ENCODE results near the gene ADCY10.
"Not testable (repeated sequence)": the region's sequence is repeated elsewhere in the genome, so short reads cannot be mapped to it uniquely, and the experiment has no call there.

The ADCY10 gene

DNA sequence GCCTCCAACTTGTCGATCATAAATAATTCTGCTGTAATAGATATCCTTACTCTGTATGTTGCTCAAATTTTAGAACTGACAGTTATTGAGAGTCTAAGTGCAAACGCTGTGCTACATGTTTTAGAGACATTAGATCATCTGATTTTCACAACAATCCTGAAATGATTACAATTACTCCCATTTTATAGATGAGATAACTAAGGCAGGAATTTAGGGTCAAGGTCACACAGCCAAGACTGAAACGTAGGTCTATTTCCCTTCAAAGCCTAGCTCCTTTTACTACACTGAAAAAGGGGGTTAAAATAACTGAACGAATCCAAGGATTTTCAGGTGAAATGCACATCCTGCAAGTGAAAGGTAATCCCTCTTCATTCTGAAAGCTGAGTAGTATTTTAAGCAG, 19.9 kb upstream of the ADCY10 start:
- TF ChIP-seq, protein P1, sequence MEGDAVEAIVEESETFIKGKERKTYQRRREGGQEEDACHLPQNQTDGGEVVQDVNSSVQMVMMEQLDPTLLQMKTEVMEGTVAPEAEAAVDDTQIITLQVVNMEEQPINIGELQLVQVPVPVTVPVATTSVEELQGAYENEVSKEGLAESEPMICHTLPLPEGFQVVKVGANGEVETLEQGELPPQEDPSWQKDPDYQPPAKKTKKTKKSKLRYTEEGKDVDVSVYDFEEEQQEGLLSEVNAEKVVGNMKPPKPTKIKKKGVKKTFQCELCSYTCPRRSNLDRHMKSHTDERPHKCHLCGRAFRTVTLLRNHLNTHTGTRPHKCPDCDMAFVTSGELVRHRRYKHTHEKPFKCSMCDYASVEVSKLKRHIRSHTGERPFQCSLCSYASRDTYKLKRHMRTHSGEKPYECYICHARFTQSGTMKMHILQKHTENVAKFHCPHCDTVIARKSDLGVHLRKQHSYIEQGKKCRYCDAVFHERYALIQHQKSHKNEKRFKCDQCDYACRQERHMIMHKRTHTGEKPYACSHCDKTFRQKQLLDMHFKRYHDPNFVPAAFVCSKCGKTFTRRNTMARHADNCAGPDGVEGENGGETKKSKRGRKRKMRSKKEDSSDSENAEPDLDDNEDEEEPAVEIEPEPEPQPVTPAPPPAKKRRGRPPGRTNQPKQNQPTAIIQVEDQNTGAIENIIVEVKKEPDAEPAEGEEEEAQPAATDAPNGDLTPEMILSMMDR (IDR thresholded peaks at IDR 0.05), result no peak
- DNase-seq, result no peak
- Histone ChIP-seq H3K27ac (peak overlapping the region; percentile 99 to 100), H3K4me3 (peak overlapping the region in 1 of 2 donors; percentile 99), H3K9me3 (no peaks in the 10 kb centered on the region), H3K27me3 (no peaks in the 10 kb centered on the region), H3K36me3 (no peaks in the 10 kb centered on the region), H3K4me1 (peaks cover 0 to 57% (median 17%) of the 10 kb centered on the region in 4 donors)
- intact Hi-C loops (cut with DNase I; ENCODE audit: low total_unique reads), result loop anchor here (10.0 kb wide), 1 partner anchor 209 kb away; the partner anchor contains the start of gene MPZL1

DNA sequence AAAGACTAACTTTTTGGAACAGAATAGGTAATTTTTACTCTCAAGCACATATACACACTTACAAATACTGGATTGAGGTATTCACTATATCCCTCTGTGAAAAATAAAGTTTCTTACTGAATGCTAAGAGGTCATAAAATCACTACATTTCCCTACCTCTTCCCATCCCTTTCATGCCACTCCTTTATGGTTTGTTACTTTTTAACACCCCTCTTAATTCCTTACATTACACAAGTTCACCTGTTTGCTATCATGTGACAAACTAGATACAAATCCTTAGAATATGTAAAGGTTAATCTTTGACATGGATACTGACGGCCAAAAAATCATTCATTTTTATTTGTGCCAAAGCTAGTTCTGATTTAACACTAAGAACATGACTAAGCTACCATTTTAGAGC, 15.8 kb upstream of the ADCY10 start:
- H3K36me3 ChIP-seq, result no peaks in the 10 kb centered on the region
- DNase-seq, result no peak
- H3K9me3 ChIP-seq, result no peaks in the 10 kb centered on the region
- intact Hi-C loops (cut with DNase I; ENCODE audit: low total_unique reads), result loop anchor here (10.0 kb wide), 1 partner anchor 205 kb away; the partner anchor contains the start of gene MPZL1
- no peaks in the 10 kb centered on the region for H3K27me3 ChIP-seq
- H3K4me3 ChIP-seq, result no peak overlapping the region
- TF ChIP-seq, protein P1 (IDR thresholded peaks at IDR 0.05), result no peak
- H3K4me1 ChIP-seq, result peaks cover 0 to 43% (median 14%) of the 10 kb centered on the region in 4 donors
- no peak overlapping the region for H3K27ac ChIP-seq

DNA sequence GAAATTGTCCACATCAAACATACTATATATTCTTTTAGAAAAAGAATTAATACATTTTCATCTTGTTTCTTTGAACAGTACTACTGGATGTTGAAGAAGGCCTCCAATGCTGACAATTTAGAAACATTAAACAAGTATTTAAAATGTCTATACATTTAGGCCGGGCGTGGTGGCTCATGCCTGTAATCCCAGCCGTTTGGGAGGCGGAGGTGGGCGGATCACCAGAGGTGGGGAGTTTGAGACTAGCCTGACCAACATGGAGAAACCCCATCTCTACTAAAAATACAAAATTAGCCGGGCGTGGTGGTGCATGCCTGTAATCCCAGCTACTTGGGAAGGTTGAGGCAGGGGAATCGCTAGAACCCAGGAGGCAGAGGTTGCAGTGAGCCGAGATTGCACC, 15.0 kb upstream of the ADCY10 start:
- DNase-seq; H3K27me3 ChIP-seq; H3K36me3 ChIP-seq; H3K4me3 ChIP-seq; H3K27ac ChIP-seq; H3K9me3 ChIP-seq; intact Hi-C loops (cut with DNase I; ENCODE audit: low total_unique reads): not testable (repeated sequence)
- H3K4me1 ChIP-seq, result peaks cover 0 to 35% (median 7%) of the 10 kb centered on the region in 4 donors

DNA sequence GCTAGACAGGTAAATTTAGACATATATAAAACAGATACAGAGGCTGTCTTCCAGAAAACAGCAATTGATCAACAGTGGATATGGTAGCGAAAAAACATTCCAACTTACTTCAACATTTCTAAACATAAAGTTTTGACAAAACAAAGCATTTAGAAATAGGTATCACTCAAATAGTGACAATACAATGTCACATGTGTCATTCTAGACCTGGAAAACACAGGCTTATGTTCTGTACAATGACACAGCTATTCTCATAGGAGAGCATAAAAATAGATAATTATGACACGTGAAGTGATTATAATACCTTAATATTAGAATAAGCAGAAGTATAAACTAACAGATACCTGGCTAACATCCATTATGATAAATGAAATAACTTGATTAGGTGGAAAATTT, 14.5 kb upstream of the ADCY10 start:
- H3K4me3 ChIP-seq, result no peak overlapping the region
- intact Hi-C loops (cut with DNase I; ENCODE audit: low total_unique reads), result no loop called here

DNA sequence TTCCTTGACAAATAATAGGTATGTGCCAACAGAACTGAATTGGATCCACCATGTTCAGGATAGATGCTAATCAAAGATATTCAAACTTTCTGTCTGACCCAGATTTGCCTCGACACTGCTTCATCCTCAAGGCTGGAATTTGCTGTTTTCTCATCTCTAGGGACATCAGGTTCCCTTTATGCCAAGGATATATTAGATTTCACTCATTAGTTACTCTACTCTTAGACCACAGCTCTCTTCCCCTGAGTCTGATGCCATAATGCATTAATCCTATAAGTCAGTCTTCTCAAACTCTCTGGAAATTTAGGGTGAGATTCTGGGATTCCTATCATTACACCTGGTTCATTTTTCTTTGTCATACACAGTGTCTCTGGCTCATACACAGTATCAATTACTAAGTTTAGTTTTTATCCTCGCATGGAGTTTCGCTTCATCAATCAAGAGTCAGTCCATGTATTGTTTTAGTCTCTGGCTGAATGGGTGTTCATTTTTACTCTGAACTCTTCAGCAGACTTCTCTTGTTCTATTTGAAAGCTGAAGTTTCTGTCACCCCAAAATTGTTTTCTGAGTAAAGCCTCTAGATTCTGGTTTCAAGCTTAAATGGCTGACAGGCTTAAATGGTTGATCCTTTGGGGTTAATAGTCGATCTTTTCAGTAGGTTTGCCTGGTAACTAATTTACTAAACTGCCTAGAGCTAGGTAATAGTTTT, 13.3 kb upstream of the ADCY10 start:
- intact Hi-C loops (cut with DNase I; ENCODE audit: low total_unique reads), result no loop called here
- TF ChIP-seq, protein P1 (IDR thresholded peaks at IDR 0.05), result no peak
- H3K27ac ChIP-seq, result no peak overlapping the region
- no peak overlapping the region for H3K4me3 ChIP-seq
- H3K27me3 ChIP-seq, result no peaks in the 10 kb centered on the region
- peaks cover 0 to 29% (median 5%) of the 10 kb centered on the region in 4 donors for H3K4me1 ChIP-seq
- no peak for DNase-seq
- no peaks in the 10 kb centered on the region for H3K36me3 ChIP-seq
- no peaks in the 10 kb centered on the region for H3K9me3 ChIP-seq

More for the DNA sequence above, 14.5 kb upstream of the ADCY10 start:
- TF ChIP-seq, protein P1 (IDR thresholded peaks at IDR 0.05), result no peak
- no peaks in the 10 kb centered on the region for H3K36me3 ChIP-seq
- H3K4me1 ChIP-seq, result peaks cover 0 to 30% (median 5%) of the 10 kb centered on the region in 4 donors
- DNase-seq, result no peak
- no peaks in the 10 kb centered on the region for H3K27me3 ChIP-seq
- no peak overlapping the region for H3K27ac ChIP-seq
- H3K9me3 ChIP-seq, result no peaks in the 10 kb centered on the region

DNA sequence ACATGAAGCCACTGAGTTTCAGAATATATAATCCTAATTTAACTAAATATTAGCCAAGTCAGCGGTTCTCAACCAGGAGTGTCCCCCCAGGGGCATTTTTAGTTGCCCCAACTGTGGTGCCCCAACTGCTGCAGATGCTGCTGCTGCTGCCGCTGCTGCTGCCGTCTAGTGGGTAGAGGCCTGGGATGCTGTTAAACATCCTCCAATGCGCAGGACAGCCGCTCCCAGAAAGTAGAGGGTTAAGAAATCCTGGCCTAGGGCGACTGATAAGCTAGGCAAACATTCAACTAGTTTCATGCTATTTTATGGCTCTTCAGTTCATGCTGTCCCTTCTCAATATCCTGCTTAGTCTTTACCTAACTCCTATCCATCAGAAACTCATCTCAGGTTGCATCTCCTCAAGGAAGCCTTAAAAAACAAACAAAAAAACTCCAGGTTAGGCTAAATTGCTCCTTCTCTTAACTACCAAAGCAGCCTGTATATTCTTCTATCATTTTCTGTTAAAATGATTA, 12.6 kb upstream of the ADCY10 start:
- no peaks in the 10 kb centered on the region for H3K36me3 ChIP-seq
- no peaks in the 10 kb centered on the region for H3K27me3 ChIP-seq
- H3K4me1 ChIP-seq, result peaks cover 0 to 32% (median 5%) of the 10 kb centered on the region in 4 donors
- DNase-seq, result no peak
- no peak overlapping the region for H3K4me3 ChIP-seq
- no peak overlapping the region for H3K27ac ChIP-seq
- intact Hi-C loops (cut with DNase I; ENCODE audit: low total_unique reads), result no loop called here
- TF ChIP-seq, protein P1 (IDR thresholded peaks at IDR 0.05), result no peak
- H3K9me3 ChIP-seq, result no peaks in the 10 kb centered on the region
